ENCODE data around the gene TRIP10.
"Not testable (repeated sequence)": the region's sequence is repeated elsewhere in the genome, so short reads cannot be mapped to it uniquely, and the experiment has no call there.

The TRIP10 gene

GRCh38 chr19:6744381-6745301 is 5.2 kb downstream of the TRIP10 start:
- DNase-seq = peak; percentile 87

DNA sequence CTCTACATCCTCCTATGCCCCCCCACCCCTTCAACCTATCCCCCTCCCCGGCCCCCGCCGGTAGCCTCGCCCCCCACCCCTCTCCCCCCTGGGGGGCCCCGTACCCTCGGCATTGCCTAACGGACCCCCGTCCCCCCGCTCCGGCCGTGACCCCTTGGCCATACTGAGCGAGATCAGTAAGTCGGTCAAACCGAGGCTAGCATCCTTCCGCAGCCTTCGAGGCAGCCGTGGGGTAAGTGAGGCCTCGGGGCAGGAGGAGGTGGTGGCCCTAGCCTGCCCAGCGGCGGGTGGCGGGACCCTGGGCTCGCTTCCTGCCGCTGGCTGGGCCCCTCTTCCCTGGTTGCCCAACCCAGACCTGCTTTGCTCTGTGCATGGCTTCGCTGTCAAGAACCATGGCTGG is 6.5 kb downstream of the TRIP10 start:
- no peak for DNase-seq

DNA sequence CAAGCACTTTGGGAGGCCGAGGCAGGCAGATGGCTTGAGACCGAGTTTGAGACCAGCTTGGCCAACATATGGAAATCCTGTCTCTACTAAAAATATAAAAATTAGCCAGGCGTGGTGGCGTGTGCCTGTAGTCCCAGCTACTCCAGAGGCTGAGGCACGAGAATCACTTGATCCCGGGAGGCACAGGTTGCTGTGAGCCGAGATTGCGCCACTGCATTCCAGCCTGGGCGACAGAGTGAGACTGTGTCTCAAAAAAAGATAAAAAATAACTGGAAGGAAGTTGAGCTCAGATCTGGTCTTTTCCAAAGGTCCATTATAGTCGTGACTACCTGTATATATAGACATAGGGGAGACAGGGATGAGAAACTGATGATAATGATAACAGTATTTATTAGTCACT is 9.1 kb downstream of the TRIP10 start:
- not testable (repeated sequence) for DNase-seq

GRCh38 chr19:6750062-6750461 is 10.6 kb downstream of the TRIP10 start:
- DNase-seq = no peak

GRCh38 chr19:6751189-6751588 is 11.7 kb downstream of the TRIP10 start:
- DNase-seq = no peak

GRCh38 chr19:6752256-6753177 is 13.0 kb downstream of the TRIP10 start:
- DNase-seq = no peak

DNA sequence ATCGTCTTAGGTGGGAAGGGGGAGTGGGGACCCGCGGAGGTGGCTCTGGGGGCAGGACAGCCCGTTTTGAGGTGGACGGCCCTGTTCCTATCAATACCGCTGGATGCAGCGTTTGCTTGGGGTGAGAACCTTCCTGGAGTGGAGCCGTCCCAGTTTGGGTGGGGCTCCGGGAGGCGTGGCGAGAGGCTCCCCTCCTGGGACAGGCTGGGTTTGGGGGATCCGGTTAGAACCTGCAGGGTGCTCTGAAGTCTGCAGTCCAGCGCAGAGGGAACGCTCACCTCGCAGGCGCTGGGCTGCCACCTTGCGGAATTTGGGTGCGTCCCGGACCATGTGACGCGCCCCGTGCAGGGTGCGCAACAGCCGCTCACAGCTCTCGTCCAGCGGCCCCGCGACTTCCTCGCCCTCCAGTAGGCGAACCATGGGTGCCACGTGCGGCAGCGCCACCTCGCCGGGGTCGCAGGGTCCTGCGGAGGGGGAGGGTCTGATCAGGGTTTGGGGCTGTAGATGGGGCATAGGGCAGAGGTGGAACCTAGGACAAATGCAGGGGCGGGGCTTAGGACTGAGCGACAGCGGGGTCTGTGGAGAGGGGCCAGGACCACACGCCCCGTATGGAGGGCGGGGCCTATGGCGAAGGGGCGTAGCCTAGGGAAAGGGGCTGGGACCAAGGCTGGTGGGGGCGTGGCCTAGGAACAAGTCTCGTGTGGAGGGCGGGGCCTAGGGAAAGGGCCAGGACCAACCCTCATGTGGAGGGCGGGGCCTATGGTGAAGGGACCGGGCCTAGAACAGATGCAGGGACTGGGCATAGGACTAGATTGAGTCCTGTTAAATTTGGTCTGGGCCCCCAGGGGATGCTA is 13.9 kb downstream of the TRIP10 start:
- DNase-seq = peak; percentile 64

DNA sequence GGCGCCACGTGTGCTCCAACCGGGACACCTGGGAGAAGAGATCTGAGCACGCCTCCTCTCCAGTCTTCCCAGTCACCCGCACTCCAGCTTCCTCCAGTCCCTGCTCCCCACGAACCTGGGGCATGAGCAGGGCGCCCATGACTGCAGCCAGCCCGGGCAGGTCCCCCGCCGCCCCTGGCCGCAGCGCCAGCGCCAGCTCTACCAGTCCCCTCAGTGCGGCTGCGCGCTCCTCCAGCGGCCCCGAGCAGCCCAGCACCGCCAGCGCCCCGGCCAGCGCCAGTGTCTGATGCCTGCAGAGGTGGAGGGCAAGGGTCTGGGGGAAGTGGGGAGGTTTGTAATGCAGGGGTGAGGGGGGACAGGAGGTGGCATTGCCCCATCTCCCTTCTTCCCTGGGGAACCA is 14.7 kb downstream of the TRIP10 start:
- no peak for DNase-seq

DNA sequence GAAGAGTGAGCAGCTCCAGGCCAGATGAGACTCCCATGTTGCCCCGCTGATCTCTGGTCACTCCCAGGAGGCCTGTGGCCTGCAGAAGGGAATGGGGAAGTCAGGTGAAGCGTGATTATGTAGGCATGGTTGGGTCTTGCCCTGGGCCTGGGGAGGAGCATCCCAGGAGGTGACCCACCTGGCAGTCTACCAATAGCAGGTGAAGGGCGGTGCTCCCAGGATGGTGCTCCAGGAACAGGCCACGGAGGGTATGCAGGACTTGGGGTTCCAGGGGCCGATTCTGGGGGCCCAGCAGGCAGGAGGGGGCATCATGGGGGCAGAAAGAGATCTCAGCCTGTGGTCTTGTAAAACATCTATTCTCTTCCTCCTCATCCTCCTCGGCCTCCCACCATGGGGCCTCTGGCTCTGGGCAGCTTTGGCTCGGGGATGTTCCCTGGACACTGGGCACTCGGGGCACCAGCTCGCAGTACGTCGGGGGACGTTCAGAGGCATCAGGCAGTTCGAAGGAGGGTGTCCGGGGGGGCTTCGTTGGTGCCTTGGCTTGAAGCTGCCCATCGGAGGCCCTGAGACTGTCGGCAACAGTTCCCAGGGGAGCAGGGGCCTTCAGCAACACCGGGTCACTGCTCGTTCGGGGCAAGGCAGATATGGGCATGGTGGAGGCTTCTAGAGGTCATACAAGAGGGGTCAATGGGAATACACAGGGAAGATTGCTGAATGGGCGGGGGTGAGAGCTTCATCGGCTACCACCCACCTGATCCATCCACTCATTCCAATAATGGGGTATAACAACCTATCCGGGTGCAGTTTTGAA is 15.4 kb downstream of the TRIP10 start:
- no peak for DNase-seq

DNA sequence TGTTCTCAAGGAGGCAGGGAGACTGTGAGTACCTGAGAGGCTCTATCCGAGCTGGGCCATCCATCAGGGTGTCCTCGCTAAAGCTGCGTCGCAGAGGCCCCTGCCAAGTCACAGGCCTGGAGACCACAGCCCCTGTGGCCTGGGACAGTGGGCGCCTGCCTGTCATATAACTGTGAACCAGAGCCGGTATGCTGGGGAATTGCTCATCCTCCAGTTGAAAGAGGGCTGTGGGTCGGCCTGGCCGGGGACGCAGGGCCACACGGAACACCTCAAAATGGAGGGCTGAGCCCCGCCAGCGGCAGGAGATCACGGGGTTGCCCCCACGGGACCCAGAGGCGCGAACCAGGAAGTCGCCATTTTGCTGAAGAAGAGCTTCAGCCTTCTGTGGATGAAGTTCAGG is 21.1 kb downstream of the TRIP10 start:
- no peak for DNase-seq

DNA sequence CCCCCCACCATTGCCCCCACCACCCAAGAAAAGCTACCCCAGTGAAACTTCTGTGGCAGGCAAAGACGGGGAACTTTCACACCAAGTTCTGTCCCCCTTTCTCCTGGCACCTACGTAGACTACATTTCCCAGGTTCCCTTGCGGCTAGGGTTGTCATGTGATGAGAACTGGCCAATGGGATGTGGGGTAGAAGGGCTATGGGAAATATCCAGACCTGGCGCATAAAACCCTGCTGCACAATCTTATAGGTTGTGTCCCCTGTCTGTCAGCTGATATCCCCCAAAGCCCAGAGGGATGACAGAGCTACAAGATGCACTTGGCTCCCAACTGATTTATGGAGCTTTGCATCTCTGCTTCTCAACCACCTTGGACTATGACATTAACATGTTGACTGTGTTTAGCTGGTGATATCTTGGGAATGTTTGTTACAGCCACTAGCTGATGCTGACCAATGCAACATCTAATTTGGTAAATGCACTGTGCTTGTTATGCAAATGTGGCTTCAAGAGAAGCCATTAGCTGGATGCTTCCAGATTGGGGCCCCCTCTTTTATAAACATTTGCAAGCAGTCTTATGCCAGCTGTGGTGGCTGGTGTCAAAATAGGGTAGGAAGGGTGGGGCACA is 21.7 kb downstream of the TRIP10 start:
- no peak for DNase-seq

GRCh38 chr19:6762253-6762797 is 22.8 kb downstream of the TRIP10 start:
- DNase-seq = not testable (repeated sequence)

DNA sequence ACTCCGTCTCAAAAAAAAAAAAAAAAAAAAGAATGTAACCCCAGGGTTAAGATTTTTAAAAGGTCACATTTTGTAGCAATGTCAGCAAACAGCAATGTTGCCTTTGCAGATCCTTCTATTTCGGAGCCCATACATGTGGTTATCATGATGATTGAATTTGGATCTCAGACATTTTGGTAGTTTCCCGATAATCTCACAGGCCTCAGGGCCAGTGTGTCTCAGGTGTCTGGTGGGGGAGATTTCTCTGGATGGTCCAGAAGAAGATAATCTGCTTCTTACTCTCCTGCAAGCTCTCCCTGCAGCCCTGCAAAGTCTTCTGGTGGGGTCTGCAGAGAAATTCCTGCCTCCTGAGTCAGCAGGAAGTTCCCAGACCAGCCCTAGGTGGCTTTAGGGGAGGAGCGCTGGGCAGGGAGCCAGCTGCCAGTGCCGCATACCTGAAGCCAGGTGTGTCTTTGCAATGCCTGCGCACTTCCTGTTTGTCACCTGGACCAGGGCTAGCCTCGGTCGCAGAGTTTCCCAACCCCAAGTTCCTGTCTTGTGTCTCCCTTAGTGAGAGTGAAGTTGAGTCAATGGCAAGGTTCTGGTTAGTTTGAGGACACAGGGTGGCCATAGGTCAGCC is 26.4 kb downstream of the TRIP10 start:
- DNase-seq = no peak

GRCh38 chr19:6766357-6767080 is 27.0 kb downstream of the TRIP10 start:
- DNase-seq = no peak

DNA sequence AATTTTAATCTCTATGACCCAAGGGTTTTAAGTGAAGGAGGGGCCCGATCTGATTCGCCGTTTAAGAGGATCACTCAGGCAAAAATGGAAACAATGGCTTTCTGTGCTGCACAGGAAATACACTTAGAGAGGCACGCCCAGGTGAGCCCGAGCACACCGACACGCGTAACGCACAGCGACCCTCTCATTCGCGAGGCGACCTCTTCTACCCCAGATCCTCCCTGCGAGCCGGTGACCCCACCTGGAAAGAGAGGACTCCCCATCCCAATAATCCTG is 27.5 kb downstream of the TRIP10 start:
- DNase-seq = no peak

DNA sequence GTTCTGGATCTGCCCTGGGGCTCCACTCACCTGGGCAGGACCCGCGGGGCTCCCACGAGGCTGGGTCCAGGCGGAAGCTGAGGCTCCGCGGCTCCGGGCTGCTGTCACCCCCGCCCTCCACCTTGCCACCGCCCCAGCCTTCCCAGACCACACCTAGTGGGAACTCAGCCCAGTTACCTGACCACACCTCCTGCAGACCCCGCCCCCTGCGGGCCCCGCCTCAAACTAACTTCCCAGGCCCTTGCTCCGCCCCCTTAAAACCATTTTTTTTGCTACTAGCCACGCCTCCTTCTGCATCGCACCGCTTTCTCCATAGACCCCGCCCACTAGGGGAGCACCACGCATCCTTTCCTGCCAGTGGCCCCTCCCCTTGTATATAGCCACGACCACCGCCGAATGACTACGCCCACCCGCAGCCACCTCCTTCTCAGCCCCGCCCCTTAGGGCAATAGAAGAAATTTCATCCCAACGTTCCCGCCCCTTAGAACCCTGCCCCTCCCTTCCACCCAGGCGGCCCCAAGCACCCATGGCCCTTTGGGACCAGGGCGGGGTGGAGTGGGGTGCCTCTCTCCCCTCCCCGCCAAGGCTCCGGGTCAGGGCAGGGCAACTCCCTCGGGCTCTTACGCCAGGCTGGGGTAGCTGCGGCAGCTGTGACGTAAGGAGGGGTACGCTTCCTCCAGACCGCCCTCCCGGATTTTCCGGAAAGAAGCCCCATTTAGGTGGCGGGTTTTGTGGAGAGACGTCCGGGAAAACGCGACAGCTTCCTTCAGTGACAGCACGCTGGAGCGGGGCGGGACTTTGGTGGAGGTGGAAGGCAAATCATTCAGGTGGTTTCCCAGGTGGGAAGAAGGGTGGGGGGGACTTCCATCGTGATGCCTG is 28.1 kb downstream of the TRIP10 start, which contains the start of gene SH2D3A:
Gene SH2D3A (minus strand): TSS at position 79 of the 879 bp plus-strand sequence. CDS start 3,687 bp downstream, outside the sequence.
- DNase-seq = no peak

DNA sequence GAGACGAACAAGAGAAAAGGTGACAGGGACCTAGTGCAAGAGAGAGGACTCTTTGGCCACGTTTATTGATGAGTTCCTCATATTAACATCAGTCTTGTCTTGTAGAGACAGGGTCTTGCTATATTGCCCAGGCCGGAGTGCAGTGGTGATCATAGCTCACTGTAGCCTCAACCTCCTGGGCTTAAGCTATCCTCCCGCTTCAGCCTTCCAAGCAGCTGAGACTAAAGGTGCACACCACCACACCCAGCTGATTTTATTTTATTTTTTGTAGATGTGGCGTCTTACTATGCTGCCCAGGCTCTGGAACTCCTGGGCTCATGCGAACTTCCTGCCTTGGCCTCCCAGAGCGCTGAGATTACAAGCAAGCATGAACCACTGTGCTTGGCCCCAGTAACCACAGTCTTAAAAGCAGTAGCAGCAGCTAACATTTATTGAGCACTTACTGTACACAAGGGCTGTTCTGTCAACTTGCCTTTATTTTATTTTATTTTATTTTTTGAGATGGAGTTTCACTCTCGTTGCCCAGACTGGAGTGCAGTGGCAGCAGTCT is 28.8 kb downstream of the TRIP10 start:
- no peak for DNase-seq

DNA sequence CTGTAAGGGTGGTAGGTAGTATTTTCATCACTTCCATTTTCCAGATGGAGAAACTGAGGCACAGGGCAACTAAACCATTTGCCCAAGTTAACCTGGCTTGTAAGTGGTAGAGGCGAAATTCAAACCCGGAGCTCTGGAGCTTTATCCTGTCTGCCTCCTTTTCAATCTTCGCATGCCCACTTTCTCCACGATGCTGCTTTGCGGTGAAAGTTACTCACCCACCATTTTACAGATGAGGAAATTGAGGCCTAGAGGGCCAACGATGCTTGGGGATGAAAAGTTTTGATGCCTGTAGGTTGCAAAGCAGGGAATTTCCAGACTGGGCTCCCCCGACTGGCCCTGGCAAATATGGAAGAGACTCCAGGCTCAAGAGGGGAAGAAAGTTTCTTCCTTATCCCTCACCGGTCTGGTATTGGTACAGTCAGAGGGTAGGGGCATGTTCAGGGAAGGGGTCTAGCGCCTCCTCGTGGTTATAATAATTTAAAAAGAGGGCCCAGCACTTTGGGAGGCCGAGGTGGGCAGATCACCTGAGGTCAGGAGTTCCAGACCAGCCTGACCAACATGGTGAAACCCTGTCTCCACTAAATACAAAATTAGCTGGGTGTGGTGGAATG is 29.6 kb downstream of the TRIP10 start:
- no peak for DNase-seq

Measured in left hindlimb (tissue), 1 donor.